GM13976 (cell line): Measurements from ENCODE around the gene PRSS38.

ENCODE experiments used
- DNase-seq: peaks from one replicate; pipeline ENCODE4 v3.0.0; 2012; ENCODE audit warnings: low spot score
- CTCF ChIP-seq: IDR thresholded peaks from 2 replicates; pipeline ENCODE4 v1.5.1; 2012; ENCODE audit warnings: borderline replicate concordance, mild to moderate bottlenecking; ENCODE audit not compliant: insufficient read depth; ENCODE audit errors: extremely low read depth, missing control alignments, control extremely low read depth
- in situ Hi-C: fragments of 300-500 bp; cut with MboI; formaldehyde crosslinking; loops from one replicate; pipeline ENCODE4 v1.12.0; 2022; ENCODE audit warnings: low sequenced_read_pairs, mixed read lengths, inconsistent platforms; ENCODE audit not compliant: unreplicated experiment

The PRSS38 gene

GRCh38 chr1:227774051-227774731 is 41.3 kb upstream of the PRSS38 start:
- in situ Hi-C loops = no loop called here
- no peak for TF ChIP-seq CTCF
- no peak for DNase-seq

GRCh38 chr1:227774821-227775661 is 40.4 kb upstream of the PRSS38 start:
- no peak for TF ChIP-seq CTCF
- no peak for DNase-seq
- in situ Hi-C loops = no loop called here

GRCh38 chr1:227775841-227776240 is 39.6 kb upstream of the PRSS38 start:
- in situ Hi-C loops = no loop called here
- no peak for DNase-seq
- TF ChIP-seq CTCF = no peak

- DNase-seq = no peak
- in situ Hi-C loops = no loop called here
- no peak for TF ChIP-seq CTCF
Measured at GRCh38 chr1:227776331-227776771, 39.1 kb upstream of the PRSS38 start.

- TF ChIP-seq CTCF = no peak
- in situ Hi-C loops = no loop called here
- no peak for DNase-seq
Measured at GRCh38 chr1:227777156-227777555, 38.3 kb upstream of the PRSS38 start.

GRCh38 chr1:227777646-227778045 is 37.8 kb upstream of the PRSS38 start:
- no peak for TF ChIP-seq CTCF
- no peak for DNase-seq
- in situ Hi-C loops = no loop called here
